Measurements from ENCODE around the gene CPA1.

The CPA1 gene

DNA sequence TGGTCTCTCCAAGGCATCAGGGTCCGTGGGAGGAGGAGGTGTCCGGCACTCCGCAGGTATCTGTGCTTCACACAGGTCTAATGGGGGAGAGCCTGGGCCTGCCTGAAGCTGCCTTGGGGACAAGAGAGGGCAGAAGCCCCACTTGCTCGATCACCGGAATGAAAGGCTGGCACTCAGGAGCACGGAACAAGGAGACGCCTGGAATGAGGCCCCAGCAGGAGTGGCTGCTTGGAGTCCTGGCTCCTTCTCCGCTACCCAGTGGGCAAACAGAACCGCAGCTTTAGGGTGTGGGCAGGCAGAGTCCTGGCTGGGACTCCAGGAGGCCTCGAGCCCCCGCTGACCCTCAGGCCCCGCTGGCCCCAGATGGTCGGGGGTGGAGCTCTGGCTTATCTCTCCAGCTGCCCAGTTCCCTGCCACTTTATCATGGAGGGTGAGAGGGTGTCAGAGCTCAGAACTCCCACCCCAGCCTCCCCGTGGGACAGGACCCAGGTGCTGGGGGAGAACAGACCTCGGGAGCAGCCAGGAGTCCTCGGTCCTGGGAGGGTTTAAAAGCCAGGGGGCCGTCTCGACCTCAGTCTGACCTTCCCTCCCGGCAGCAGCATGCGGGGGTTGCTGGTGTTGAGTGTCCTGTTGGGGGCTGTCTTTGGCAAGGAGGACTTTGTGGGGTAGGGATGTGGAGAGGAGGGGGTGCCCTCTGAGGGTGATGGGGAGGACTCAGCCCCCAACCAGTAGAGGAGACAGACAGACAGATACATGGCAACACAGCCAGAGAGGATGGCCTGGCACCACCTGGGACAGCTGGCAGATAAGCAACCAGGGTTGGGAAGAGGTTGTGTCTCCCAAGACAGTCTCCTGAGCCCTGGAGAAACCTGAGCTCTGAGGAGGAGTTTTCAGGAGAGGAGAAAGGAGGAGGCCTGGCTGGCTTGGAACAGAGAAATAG lies at the start of gene CPA1:
CPA1 (plus strand) TSS at position 574 of the 940 bp plus-strand sequence; CDS start at position 601, 27 bp downstream.
- DNase-seq (ENCODE audit: low read depth in 1 of 2, low spot score in 1 of 2), result no peak
- in situ Hi-C loops (cut with HindIII; ENCODE audit: low pct_unique_long_range_greater_than_20kb, low sequenced_read_pairs), result no loop called here
- TF ChIP-seq JUND (IDR thresholded peaks at IDR 0.05; ENCODE audit: low read depth), result no peak

DNA sequence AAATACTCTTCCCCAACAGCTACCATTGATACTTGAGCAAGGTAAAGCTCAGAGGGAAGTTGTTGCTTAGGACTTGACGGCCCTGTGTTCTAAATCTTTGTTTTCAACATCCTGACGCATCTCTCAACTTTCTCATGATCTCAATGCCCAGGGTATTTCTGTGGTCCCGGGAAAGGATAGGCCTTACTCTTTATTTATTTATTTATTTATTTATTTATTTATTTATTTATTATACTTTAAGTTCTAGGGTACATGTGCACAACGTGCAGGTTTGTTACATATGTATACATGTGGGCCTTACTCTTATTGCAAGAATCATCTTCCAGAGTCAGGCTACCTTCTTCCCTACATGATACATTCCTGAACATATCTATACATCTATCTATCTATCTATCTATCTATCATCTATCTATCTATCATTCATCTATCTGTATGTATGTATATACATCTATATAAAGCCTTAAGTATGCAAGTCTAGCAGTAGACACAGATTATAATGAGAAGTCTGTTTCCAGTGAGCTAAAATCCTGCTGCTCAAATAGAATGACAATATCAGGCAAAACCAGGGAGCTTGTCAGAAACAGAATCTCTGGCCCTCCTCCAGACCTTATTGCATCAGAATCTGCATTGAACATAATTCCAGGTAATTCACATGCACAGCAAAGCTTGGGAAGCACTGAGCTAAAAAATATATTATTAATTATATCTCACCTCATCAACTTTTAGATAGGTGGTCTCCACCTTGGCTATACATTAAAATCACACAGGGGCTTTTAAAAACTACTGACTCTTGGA lies 47.8 kb upstream of the CPA1 start:
- in situ Hi-C loops (cut with HindIII; ENCODE audit: low pct_unique_long_range_greater_than_20kb, low sequenced_read_pairs), result no loop called here
- no peak for TF ChIP-seq JUND (IDR thresholded peaks at IDR 0.05; ENCODE audit: low read depth)
- DNase-seq (ENCODE audit: low read depth in 1 of 2, low spot score in 1 of 2), result no peak

DNA sequence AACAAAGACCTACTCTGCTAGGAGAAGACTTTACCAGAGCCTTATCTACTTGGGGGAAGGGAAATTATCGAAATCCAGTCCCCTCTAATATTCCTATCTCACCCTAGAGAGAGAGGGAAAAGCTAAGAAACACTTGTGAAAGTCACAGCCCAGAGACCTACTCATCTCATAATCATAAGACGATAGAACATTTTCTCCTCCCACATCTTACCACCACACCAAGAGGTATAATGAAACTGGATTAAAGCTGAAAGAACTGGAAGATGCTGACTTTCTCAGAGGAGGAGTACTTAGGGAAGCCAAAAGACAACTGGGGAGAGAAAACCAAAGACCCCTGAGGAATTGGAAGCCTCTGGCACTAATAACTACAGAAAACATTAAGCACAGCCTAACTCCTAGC lies 46.5 kb upstream of the CPA1 start:
- in situ Hi-C loops (cut with HindIII; ENCODE audit: low pct_unique_long_range_greater_than_20kb, low sequenced_read_pairs), result no loop called here
- DNase-seq (ENCODE audit: low read depth in 1 of 2, low spot score in 1 of 2), result no peak
- TF ChIP-seq JUND (IDR thresholded peaks at IDR 0.05; ENCODE audit: low read depth), result no peak

DNA sequence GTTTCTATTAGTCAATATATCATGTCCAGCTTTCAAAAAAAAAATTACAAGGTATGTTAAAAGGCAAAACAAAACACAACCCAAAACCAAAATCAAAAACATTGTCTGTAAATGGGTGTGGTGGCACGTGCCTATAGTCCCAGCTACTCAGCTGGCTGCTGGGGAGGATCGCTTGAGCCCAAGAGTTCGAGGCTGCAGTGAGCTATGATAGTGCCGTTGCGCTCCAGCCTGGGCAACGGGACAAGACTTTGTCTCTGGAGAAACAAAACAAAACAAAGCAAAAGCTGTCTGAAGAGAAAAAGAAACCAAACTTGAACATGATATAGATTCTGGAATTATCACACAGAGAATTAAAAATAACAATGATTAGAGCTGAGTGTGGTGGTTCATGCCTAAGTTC lies 46.0 kb upstream of the CPA1 start:
- no peak for TF ChIP-seq JUND (IDR thresholded peaks at IDR 0.05; ENCODE audit: low read depth)
- DNase-seq (ENCODE audit: low read depth in 1 of 2, low spot score in 1 of 2), result no peak
- in situ Hi-C loops (cut with HindIII; ENCODE audit: low pct_unique_long_range_greater_than_20kb, low sequenced_read_pairs), result no loop called here

DNA sequence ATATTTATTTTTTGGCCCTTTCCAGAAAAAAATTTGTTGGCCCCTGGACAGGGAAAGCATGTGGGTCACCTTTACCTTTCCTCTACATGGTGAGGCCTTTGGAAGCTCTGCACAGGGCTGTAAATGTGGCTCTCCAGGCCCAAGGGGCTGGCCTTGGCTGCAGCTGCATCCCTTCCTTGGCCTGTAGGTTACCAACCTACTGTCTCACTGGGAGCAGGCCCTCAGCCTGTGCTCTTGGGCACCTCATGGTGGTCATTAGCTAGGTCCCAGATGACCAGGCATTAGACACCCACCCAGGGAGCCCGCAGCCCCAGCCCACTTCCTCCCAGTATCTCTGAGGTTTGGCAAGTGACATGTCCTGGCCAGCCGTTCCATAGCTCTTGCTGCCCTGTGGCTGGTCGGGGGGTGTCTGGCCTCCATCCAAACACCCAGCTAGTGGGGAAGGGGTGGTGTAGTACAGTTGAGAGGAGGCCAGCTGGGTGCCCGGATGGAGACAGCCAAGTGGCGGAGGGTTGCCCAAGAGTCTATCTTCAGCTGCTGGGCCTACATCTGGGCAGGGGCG lies 42.8 kb upstream of the CPA1 start:
- no peak for TF ChIP-seq JUND (IDR thresholded peaks at IDR 0.05; ENCODE audit: low read depth)
- in situ Hi-C loops (cut with HindIII; ENCODE audit: low pct_unique_long_range_greater_than_20kb, low sequenced_read_pairs), result no loop called here
- no peak for DNase-seq (ENCODE audit: low read depth in 1 of 2, low spot score in 1 of 2)

DNA sequence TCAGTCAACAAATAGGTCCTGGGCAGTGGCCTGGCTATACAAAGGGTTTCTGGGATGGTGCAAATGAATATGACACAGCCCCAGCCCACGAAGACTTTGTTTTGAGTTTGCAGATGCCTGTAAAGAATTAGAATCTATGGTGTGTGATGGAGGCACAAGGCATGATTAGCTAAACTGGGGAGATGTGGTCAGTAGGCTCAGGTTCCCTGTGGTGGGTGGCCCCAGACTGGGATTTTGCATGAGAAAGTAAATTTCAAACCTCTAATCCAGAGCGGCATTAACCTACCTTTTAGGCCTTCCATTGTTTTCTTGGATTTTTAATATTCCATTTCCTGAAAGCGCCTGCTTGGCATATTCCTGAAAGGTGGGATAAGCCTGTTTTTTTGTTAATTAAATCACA lies 42.1 kb upstream of the CPA1 start:
- no peak for TF ChIP-seq JUND (IDR thresholded peaks at IDR 0.05; ENCODE audit: low read depth)
- in situ Hi-C loops (cut with HindIII; ENCODE audit: low pct_unique_long_range_greater_than_20kb, low sequenced_read_pairs), result no loop called here
- no peak for DNase-seq (ENCODE audit: low read depth in 1 of 2, low spot score in 1 of 2)

DNA sequence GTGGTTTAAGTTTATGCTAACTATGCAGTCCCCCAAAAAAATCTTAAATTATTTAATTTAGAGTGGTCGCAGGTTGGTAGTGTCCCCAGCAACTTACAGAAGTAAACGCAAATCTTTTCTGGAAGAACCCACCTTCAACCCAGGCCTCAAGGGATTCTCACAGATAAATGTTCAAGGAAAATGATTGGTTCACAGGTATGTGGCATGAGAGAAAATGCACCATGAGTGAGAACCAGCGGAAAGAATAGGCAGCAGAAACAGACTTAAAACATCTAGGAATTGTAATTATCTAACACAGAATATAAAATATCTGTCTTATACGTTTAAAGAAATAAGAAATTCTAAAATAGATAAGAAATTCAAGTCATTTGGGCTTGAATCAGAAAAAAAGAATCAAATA lies 38.4 kb upstream of the CPA1 start:
- in situ Hi-C loops (cut with HindIII; ENCODE audit: low pct_unique_long_range_greater_than_20kb, low sequenced_read_pairs), result no loop called here
- DNase-seq (ENCODE audit: low read depth in 1 of 2, low spot score in 1 of 2), result no peak
- no peak for TF ChIP-seq JUND (IDR thresholded peaks at IDR 0.05; ENCODE audit: low read depth)

DNA sequence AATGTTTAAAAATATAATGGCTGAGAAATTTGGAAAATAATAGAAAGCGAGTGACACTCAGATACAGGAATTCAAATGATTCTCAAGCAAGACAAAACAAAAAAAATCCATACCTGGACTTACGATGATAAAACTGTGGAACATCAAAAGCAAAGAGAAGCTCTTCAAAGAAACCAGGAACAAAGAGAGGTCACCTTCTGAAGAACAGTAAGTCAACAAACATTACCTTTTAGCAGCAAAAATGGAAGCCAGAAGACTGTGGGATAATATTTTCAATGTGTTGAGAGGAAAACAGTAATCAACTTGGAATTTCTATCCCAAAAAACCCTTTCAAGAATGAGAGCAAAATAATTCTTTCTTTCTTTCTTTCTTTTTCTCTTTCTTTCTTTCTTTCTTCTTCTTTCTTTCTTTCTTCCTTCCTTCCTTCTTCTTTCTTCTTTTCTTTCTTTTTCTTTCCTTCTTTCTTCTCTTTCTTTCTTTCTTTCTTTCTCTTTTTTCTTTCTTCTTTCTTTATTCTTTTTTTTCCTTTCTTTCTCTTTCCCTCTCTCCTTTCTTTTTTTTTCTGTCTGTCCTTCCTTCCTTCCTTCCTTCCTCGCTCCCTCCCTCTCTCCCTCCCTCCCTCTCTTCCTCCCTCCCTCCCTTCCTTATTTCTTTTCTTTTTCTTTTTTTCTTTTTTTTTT lies 37.5 kb upstream of the CPA1 start:
- no peak for DNase-seq (ENCODE audit: low read depth in 1 of 2, low spot score in 1 of 2)
- in situ Hi-C loops (cut with HindIII; ENCODE audit: low pct_unique_long_range_greater_than_20kb, low sequenced_read_pairs), result no loop called here
- TF ChIP-seq JUND (IDR thresholded peaks at IDR 0.05; ENCODE audit: low read depth), result no peak

DNA sequence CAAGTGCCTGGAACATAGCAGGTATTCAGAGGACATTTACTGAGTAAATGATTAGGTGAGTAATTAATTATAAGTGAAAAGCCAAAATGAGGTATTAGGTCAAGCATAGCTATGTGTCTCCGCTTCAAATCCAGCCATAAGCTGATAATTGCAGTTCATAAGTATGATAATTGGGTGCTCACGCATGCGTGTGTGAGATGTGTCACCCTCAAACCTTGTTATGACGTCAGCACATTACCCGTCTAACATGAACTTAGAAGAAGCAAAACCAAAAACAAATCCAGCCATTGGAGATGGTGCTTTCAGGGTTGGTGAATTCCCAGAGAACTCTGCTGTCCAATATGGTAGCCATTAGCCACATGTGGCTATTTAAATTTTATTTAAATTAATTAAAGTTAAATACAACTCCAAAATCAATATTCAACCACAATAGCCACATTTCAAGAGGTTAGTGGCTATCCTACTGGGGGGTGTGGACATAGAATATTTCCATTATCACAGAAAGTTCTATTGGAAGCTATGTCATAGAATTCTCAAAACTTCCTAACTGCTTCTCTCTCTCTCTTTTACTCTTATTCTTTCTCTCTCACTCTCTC lies 35.9 kb upstream of the CPA1 start, which contains the start of gene CPA5:
CPA5 (plus strand) TSS at position 546 of the 596 bp plus-strand sequence. CDS start 1,670 bp downstream, outside the sequence.
- no peak for TF ChIP-seq JUND (IDR thresholded peaks at IDR 0.05; ENCODE audit: low read depth)
- in situ Hi-C loops (cut with HindIII; ENCODE audit: low pct_unique_long_range_greater_than_20kb, low sequenced_read_pairs), result no loop called here
- DNase-seq (ENCODE audit: low read depth in 1 of 2, low spot score in 1 of 2), result no peak

DNA sequence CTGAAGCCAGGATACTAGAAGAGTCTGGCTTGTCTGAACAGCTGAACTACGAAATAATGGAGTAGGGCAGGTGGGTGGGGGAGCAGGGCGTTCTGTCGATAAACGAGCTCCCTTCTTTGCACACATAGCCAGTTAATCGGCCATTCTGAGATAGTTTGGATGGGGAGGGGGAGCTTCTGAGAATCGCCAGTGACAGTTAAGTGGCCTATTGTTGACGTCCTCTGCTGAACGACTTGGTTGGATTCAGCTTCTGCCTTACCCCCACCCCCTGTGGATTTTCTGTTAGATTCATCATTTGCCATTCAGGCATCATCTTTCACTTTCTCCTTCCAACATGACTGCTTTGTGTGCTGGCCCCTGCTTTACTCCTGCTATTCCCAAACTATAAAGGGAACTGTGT lies 35.2 kb upstream of the CPA1 start:
- no peak for TF ChIP-seq JUND (IDR thresholded peaks at IDR 0.05; ENCODE audit: low read depth)
- in situ Hi-C loops (cut with HindIII; ENCODE audit: low pct_unique_long_range_greater_than_20kb, low sequenced_read_pairs), result no loop called here
- DNase-seq (ENCODE audit: low read depth in 1 of 2, low spot score in 1 of 2), result no peak

DNA sequence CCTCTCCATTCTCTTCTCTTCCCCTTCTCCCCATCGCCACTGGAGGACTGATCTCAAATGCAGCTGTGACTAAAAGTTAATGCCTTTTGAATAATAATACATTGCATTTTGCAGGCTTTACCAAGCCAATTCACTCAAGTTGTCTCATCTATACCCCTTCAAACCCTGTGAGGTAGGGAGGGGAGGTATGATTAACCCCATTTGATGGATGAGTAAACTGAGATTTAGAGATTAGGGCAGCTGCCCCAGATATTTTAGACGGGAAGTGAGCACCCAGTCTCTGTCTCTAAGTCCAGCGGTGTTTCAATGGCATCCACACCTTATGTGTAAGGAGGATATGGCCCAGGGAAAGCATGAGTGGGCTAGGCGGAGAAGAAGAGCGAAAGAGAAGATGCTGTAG lies 34.6 kb upstream of the CPA1 start:
- in situ Hi-C loops (cut with HindIII; ENCODE audit: low pct_unique_long_range_greater_than_20kb, low sequenced_read_pairs), result no loop called here
- DNase-seq (ENCODE audit: low read depth in 1 of 2, low spot score in 1 of 2), result no peak
- no peak for TF ChIP-seq JUND (IDR thresholded peaks at IDR 0.05; ENCODE audit: low read depth)
